ENCODE measurements around the gene FEN1.

FEN1 gene

GRCh38 chr11:61792310-61793082, at the start of gene FEN1, which contains the start of gene TMEM258:
TSS of gene FEN1 (plus strand) at chr11:61792911. CDS start at chr11:61795362, 2,451 bp downstream.
TSS of gene TMEM258 (minus strand) at chr11:61792599. CDS start at chr11:61792558, 41 bp downstream.
- peak; percentile 75 to 90 for DNase-seq

GRCh38 chr11:61743486-61744095, 49.1 kb upstream of the FEN1 start:
- DNase-seq = no peak

GRCh38 chr11:61744181-61744580, 48.5 kb upstream of the FEN1 start:
- no peak for DNase-seq

- no peak for DNase-seq
Measured at GRCh38 chr11:61744609-61745156, 48.0 kb upstream of the FEN1 start.

GRCh38 chr11:61745781-61746441, 46.8 kb upstream of the FEN1 start:
- DNase-seq = peak; percentile 30 to 67

- no peak for DNase-seq
Measured at GRCh38 chr11:61746442-61747191, 46.1 kb upstream of the FEN1 start.

GRCh38 chr11:61747192-61747966, 45.3 kb upstream of the FEN1 start:
- DNase-seq = peak in 1 of 2 experiments; percentile 34

- DNase-seq = no peak
Measured at GRCh38 chr11:61747967-61748285, 44.8 kb upstream of the FEN1 start.

GRCh38 chr11:61749591-61750217, 43.0 kb upstream of the FEN1 start:
- DNase-seq = no peak

GRCh38 chr11:61750631-61751273, 42.0 kb upstream of the FEN1 start:
- DNase-seq = no peak

GRCh38 chr11:61751384-61751783, 41.3 kb upstream of the FEN1 start:
- DNase-seq = no peak

- no peak for DNase-seq
Measured at GRCh38 chr11:61752117-61752924, 40.4 kb upstream of the FEN1 start, which contains the start of gene MYRF. TSS of gene MYRF (plus strand) at chr11:61752636. CDS start at chr11:61752745, 109 bp downstream.

GRCh38 chr11:61752925-61753521, 39.7 kb upstream of the FEN1 start:
- DNase-seq = no peak

GRCh38 chr11:61753672-61754071, 39.0 kb upstream of the FEN1 start:
- DNase-seq = no peak

- DNase-seq = no peak
Measured at GRCh38 chr11:61754534-61755482, 37.9 kb upstream of the FEN1 start.

- no peak for DNase-seq
Measured at GRCh38 chr11:61756147-61756451, 36.6 kb upstream of the FEN1 start.

- DNase-seq = no peak
Measured at GRCh38 chr11:61756452-61757212, 36.1 kb upstream of the FEN1 start.

Data from NCI-H524 (cell line).